RPMI8226 (cell line): ENCODE results near the gene ZNF814.
"Not testable (repeated sequence)": the region's sequence is repeated elsewhere in the genome, so short reads cannot be mapped to it uniquely, and the experiment has no call there.

Experiments used
- DNase-seq: peaks from one replicate; pipeline ENCODE4 v3.0.0-alpha.2; 2015

ZNF814 gene

DNA sequence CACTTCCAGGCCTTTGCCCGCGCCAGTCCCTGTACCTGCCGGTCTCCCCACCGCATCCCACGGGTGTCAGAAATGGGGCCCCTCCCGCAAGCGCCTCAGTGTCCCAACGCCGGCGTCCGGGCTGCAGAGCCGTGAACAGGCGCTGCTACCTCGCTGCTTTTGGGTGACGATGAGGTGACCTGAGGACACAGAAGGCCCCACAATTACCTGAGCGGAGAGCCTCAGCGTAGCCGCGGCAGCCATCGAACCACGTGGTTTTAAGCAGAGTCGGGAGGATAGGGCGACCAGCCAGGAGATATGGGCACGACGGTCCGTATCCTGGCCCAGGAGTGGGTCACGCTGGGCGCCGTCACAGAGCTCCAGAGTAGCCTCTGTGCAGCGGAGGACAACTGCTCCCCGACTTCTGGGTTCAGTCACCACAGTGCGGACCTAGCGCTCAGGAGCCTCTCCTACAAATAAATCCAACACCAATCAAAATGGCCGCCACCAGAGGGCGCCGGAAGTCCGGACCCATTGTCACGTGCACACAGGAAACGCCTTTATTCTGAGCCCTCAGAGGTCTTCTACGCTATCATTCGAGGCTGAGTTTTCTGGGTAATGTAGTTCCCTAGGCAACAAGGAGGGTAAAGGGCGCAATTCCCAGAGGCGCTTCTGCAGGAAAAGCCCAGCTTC, at the start of gene ZNF814:
ZNF814 (minus strand) TSS at position 478 of the 672 bp plus-strand sequence; CDS start at position 243, 235 bp downstream.
- peak; percentile 91 for DNase-seq

DNA sequence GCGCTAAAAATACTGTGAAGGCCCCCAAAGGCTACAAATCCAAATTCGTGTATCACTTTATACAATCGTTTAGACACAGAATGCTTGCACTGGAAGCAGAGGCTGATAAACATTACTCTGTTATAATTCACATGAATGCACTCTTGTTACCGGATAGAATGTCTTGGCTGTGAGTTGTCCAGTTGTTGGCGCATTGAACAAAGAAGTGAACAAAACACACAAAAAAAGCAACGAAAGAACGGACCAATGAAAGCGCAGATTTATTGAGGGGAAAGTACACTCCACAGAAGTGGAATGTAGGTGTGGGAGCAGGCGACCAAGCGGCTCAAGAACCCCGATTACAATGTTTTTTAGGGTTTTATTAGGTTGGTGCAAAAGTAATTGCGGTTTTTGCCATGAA, 46.9 kb upstream of the ZNF814 start:
- no peak for DNase-seq

DNA sequence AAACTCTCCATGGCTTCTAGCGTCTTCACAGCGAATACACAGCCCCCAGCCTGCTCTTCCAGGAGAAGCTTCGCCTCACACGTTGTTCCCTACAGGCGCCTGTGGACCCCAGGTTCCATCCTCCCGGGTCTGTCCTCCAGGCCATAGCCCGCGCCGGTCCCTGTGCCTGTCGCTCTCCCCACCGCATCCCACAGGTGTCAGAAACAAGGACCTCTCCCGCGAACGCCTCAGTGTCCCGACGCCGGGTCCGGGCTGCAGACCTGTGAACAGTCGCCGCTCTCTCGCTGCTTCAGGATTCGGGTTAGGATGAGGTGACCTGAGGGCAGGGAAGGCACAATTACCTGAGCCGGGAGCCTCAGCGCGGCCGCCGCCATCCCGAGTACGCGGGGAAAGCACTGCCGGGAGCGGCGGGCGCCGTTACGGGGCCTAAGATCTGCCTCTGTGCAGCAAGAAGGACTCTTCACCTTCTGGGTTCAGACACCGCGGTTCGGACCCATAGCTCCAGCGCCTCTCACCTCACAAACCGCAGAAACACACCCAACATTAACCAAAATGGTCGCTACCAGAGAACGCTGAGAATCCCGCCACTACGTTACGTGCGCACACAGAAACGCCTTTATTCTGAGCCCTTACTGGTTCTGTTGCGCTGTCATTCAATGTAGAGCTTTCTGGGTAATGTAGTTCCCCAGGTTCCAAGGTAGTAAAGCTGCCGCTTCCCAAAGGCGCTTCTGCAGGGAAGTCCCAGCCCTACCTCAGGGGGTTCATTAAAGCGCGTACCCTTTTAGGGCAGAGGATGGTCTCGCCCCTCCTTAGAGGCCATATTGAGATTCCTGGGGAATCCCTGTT, 46.2 kb upstream of the ZNF814 start, which contains the start of gene ZNF418:
ZNF418 (minus strand) TSS at position 583 of the 846 bp plus-strand sequence. CDS start 1,580 bp downstream, outside the sequence.
- peak; percentile 54 for DNase-seq

DNA sequence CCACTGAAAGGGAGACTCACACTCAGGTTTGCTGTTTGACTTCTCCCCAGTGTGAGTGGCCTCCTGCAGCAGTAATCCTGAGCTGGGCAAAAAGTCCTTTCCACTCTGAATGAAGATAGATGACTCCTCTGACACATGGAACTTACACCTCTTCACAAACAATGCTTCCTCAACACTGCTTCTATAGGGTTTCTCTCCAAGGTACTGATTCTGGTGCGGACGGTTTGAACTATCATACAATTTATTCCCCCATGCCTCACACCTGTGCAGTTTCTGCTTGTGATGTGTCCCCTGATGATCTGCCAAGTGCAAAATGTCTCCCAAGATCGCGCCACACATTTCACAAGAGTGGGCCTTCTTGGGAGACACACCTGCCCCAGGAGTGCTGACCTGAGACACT, 38.8 kb upstream of the ZNF814 start:
- DNase-seq = no peak

DNA sequence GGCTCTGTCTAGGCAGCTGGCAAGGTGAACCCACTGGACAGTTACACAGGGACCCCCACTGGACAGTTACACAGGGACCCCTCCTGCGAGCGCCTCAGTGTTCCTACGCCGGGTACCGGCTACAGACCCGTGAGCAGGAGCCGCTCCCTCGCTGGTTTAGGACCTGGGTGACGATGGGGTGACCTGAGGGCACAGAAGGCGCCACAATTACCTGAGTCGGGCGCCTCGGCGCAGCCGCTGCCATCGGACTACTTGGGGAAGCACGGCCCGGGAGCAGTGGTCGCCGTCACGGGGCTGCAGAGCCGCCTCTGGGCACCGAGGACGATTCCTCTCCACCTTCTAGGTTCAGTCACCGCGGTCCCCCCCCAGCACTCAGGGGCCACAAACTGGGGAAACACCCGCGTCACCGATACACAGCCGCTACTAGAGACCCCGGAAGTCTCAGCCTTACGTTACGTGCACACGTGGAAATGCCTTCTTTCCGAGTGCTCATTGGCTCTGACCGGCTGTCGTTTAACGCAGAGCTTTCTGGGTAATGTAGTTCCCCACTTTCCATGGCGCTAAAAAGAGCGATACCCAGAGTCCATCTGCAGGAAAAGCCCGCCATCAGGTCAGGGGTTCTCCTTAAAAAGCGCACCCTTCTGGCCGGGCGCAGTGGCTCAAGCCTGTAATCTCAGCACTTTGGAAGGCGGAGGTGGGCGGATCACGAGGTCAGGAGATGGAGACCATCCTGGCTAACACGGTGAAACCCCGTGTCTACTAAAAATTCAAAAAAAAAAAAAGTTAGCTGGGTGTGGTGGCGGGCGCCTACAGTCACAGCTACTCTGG, 27.5 kb upstream of the ZNF814 start, which contains the start of gene ZNF417:
ZNF417 (minus strand) TSS at position 425 of the 828 bp plus-strand sequence; CDS start at position 244, 181 bp downstream.
- peak; percentile 95 for DNase-seq

DNA sequence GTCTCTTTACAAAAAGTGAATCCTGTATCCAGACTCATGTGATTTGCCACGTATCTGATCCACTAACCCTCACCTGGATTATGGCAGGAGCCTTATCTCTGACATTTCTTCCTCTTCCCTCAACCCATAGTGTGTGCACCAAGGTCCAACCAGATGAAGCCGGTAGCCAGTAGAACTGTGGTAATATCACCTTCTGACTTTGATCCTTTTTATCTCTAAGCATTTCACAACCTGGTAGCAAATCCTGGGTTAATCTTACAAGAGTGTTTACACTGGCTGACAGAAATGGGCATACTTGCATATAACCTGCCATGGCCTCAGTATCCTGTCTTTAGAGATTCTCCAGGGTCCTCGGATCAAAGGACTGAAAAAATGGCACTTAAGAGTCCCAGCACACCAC, 25.7 kb upstream of the ZNF814 start:
- DNase-seq = no peak

DNA sequence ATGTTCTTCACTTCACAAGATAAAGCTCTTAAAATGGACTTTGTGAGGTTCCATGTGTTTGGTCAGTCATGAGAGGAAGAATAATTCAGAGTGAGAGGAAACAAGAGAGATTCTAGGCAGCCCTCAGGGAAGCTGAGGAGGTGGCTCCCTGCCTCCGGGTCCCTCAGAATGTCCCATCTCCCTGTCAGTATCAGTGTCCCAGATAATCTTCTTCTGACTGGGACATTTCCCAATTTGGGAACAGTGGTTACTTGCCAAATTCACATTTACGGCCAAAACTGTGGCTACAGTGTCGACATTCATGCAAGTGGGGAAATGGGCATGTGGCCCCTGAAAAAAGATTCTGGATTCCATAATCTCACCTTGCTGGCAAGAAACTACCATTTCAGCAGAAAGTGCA, 18.6 kb upstream of the ZNF814 start:
- DNase-seq = no peak

DNA sequence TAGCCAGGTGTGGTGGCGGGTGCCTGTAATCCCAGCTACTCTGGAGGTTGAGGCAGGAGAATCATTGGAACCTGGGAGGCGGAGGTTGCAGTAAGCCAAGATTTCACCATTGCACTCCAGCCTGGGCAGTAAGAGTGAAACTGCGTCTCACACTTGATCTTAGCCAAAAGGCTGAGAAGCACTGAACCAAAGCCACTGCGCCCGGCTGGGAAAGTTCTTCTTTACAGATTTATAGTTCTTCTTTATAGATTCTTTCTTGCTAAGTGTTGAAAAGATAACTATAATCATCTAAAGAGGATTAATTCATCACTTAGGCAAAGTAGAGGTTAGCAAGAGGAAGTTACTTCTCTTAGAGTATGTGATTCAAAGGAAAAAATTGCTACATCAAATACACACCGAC, 16.4 kb upstream of the ZNF814 start:
- no peak for DNase-seq

DNA sequence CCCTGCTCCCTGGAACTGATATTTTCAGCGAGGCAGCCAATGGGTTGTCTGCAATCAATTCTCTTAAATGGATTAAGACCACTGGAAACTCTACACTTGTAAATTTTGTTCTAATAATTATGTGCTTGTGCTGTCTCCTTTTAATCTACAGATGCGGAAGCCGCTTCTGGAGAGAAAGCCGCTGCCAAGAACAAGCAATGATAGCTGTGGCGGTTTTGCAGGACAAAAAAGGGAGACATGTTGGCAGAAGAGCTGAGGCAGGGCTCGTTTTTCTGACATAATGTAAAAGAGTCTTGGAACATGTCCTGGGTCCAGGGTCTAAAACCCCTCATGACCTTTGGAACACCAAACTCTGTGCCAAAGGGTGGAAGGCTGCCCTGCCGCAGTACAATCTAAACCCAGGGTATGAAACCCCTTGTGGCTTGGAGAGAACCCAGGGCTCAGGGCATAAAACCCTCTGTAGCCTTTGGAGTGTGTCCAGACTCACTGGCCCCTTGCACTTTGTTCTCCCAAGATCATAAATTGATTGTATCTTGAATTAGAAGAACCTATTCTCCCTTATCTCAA, 14.9 kb upstream of the ZNF814 start:
- DNase-seq = no peak

DNA sequence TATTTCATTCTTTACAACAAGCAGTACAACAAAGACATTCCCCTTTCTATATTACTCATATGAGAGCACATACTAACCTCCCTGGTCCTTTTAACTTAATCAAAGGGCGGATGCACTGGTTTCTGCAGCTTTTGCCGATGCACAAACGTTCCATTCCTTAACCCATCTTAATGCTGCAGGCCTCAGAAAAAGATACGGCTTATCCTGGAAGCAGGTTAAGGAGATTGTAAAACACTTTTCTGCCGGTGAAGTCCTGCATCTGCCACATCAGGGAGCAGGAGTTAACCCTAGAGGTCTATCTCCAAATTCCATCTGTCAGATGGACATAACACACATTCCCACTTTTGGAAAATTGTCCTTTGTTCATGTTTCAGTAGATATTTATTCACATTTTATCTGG, 11.5 kb upstream of the ZNF814 start:
- no peak for DNase-seq

DNA sequence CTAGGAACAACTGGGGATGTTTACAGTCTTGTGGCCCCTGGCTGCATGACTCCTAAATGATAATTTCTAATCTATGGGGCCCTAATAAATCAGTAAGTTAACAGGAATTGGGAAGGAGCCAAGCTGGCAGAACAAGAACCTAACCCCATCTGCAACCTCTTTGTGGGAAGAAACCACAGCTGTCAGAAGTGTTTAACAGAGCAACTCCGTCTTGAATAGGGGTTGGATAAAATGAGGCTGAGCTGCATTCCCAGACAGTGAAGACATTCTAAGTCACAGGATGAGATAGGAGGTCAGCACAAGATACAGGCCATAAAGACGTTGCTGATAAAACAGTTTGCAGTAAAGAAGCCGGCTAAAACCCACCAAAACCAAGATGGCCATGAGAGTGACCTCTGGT, 1.9 kb upstream of the ZNF814 start:
- not testable (repeated sequence) for DNase-seq

DNA sequence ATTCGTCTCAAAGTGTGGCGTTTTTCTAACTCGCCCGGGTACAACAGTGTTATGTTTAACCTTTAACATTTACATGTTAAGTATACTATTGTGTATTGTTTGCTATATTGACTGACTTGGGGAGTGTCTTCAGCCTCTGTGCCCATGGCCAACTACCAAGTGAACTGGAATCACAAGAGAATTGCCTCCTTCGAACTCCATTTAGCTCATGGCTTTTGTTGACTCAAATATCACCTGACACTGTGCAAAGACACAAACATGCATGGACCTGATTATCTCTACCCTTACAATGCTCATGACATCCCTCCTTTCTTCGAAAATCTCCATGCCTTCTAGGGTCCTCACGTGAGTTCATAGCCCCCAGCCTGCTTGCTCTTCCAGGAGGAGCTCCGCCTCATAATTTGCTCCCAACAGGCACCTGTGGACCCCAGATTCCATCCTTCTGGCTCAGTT, 704 bp downstream of the ZNF814 start:
- no peak for DNase-seq

DNA sequence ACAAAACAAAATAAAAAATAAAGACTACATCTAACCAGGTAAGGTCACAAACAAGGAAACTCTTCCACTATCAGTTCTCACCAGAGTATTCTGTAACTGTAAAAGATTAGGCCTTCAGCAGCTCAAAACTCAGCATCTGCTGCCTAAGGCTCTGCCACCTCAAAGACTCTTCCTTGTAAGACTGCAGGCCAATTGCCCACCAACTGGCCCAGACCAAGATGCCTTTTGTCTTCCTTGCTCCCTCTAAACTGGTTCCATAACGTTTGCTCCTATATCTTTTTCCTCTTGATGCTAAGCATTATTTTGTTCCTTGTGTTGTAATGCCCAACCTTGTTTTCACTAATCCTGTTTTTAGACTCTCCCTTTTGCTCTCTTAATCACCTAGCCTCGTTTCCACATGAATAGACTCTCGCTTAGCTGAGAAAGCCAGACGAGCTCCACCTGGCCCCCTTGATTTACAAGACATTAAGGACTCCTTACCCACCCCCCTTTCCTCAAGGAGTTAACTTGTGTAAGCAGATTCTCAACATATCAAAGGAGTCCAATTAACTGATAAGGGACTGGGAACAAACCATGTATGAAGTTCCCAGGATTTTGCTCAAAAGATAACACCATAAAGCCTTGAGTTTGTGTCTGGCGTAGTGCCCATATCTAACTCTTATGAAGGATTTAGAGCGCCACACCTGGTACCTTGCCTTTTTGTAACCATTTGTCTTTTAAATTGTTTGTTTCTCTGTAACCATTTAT, 1.5 kb downstream of the ZNF814 start:
- peak; percentile 16 for DNase-seq

DNA sequence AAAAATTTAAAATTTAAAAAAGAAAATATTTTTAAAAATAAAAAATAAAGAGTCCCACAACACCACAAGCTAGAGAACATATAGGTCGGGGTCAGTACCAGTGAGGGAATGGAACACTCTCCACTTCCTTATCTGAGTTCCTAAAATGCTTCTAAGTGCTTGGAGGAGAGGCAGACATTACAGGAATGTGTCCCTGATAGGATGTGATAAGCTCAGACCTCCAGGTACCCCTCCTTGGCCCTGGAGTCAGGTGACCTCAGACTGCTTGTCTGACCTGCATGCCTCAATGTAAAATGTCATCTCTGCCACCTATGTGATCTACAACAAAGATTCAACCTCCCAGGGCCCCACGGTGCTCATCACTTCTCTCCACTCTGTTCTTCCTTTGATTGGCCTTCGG, 2.8 kb downstream of the ZNF814 start:
- DNase-seq = no peak

DNA sequence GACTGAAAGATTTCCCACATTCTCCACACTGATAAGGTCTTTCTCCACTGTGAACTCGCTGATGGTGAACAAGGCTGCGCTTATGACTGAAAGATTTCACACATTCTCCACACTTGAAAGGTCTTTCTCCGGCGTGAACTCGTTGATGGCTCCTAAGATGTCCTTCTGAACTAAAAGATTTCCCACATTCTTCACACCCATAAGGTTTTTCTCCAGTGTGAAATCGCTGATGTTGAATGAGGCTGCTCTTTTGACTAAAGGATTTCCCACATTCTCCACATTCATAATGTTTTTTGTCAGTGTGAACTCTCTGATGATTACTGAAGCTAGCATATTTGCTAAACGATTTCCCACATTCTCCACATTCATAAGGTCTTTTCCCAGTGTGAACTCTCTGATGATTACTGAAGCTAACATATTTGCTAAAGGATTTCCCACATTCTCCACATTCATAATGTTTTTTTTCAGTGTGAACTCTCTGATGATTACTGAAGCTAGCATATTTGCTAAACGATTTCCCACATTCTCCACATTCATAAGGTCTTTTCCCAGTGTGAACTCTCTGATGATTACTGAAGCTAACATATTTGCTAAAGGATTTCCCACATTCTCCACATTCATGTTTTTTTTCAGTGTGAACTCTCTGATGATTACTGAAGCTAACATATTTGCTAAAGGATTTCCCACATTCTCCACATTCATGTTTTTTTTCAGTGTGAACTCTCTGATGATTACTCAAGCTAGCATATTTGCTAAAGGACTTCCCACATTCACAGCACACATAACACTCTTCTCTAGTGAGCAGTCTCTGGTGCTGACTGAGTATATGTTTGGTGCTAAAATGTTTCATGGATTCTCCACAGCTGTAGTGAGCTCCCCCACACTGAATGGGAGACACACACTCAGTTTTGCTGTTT, 14.7 kb downstream of the ZNF814 start:
- not testable (repeated sequence) for DNase-seq

DNA sequence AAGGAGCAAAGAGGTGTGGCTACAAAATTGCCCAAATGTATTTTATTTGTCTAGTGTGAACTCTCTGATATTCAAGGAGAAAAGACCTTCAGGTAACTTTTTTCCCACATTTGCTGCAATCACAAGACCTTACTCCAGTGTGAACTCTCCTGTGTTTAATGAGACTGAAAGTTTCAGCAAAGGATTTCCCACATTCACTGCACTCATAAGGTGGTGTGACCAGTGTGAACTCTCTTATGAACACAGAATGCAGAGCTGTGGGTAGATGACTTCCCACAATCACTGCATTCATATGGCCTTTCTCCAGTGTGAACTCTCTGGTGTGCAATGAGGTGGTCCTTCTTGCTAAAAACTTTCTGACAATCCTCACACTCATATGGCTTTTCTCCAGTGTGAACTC, 16.4 kb downstream of the ZNF814 start:
- DNase-seq = no peak

DNA sequence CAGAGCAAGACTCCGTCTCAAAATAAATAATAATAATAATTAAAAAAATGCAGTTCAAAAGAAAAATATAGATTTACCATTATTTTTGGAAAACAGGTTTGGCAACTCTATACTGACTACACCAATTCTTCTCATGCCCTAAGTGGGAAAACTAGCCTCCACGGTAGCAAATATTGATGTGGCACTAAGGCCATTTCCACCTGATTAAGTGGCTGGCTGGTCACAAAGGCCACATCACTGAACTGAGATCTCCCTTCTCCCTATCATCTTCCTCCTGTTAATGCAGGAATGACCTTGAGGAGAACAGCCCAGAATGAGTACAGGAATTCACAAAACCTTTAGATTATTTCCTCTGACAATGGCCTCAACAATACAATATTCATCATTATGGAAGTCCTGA, 18.6 kb downstream of the ZNF814 start:
- DNase-seq = no peak

DNA sequence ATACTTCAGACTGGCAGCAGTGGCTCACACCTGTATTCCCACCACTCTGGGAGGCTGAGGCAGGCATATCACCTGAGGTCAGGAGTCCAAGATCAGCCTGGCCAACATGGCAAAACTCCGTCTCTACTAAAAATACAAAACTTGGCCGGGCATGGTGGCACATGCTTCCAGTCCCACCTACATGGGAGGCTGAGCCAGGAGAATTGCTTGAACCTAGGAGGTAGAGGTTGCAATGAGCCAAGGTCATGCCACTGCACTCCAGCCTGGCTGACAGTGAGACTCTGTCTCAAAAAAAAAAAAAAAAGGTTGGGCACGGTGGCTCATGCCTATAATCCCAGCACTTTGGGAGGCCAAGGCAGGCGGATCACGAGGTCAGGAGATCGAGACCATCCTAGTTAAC, 19.2 kb downstream of the ZNF814 start:
- DNase-seq = not testable (repeated sequence)

DNA sequence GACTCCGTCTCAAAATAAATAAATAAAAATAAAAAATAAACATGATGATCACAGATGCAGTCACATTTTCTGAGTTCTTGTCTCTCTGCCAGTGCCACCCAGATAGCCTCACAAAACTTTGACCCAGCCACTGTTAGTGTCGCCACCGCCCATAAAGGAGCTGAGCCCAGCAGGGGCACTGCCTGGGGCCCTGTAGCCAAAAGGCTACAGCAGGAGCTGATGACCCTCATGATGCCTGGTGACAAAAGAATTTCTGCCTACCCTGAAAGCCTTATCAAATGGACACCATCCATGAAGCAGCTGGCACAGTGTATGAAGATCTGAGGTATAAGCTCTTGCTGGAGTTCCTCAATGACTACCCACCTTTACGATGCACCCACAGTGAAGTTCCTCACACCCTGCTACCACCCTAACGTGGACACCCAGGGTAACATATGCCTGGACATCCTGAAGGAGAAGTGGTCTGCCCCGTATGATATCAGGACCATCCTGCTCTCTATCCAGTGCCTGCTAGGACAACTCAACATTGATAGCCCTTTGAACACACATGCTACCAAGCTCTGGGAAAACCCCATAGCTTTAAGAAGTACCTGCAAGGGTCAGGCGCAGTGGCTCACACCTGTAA, 20.9 kb downstream of the ZNF814 start:
- no peak for DNase-seq

DNA sequence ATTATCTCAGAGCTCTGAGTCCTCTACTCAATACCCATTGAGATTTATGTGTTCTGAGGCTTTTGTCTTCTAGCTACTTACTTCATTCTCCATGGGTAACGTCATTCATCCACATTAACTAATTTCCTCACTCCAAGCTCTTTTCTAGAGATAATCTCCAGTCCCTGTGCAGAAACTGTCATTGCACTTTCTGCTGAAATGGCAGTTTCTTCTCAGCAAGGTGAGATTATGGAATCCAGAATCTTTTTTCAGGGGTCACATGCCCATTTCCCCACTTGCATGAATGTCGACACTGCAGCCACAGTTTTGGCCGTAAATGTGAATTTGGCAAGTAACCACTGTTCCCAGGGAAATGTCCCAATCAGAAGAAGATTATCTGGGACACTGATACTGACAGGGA, 26.5 kb downstream of the ZNF814 start:
- DNase-seq = not testable (repeated sequence)
